Measurements from ENCODE around the gene PTPRN2. TPM values are rescaled to one million over a fixed set of nuclear protein-coding genes. Genes with fewer than 3 reads are reported as not detected.

Gene PTPRN2
- total RNA-seq, 1 donor from 2014 or later = 0.41 TPM

DNA sequence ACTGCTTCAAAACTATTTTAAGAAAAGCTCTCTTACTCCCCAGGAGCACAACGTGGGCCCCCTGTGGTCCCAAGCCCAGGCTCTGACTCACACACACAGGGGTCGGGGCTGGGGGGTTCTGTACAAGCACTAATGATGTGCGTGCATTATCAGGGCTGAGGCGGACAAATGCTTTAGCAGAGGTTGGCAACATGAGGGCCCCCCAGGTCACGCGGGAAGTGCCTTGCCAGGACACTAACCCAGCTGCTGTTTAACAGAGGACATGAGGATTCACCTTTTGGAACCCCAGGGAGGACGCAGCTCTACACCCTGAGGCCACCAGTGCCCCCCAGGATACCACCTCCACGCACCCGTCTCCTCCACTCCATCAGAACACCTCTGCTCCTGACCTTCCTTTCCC, 908.0 kb downstream of the PTPRN2 start:
- no peak for DNase-seq (ENCODE audit: low spot score)
- Mint-ChIP-seq H3K4me3 (no peak overlapping the region), H3K4me1 (ENCODE audit: low read depth) (no peaks in the 10 kb centered on the region), H3K27ac (no peak overlapping the region), H3K9me3 (no peaks in the 10 kb centered on the region), H3K36me3 (ENCODE audit: low read depth) (no peaks in the 10 kb centered on the region), H3K27me3 (ENCODE audit: insufficient read depth) (peaks cover 71% of the 10 kb centered on the region)
- intact Hi-C loops (cut with micrococcal nuclease) = no loop called here

DNA sequence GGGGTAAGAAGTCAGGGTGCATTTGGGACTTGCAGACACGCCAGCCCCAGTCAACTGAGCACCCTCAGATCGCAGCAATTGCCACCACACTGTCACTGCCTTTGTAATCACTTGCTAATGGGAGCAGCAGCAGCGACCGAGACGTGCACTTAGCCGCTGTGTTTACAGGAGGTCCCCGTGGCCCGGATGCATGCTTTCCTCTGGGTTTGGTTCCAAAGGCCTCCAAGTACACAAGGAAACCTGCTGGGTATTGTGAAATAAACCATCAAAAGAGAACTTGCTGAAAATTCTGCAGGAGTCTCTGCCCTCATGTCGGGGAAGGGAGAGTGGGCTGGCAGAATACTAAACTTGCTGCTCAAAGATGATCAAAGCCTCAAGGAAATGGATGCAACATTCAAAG, 909.1 kb downstream of the PTPRN2 start:
- Mint-ChIP-seq H3K27me3 (ENCODE audit: insufficient read depth) (peaks cover 65% of the 10 kb centered on the region), H3K4me1 (ENCODE audit: low read depth) (no peaks in the 10 kb centered on the region), H3K4me3 (no peak overlapping the region), H3K9me3 (no peaks in the 10 kb centered on the region), H3K27ac (no peak overlapping the region), H3K36me3 (ENCODE audit: low read depth) (no peaks in the 10 kb centered on the region)
- no peak for DNase-seq (ENCODE audit: low spot score)
- intact Hi-C loops (cut with micrococcal nuclease) = no loop called here

- H3K9me3 Mint-ChIP-seq = no peaks in the 10 kb centered on the region
- H3K4me1 Mint-ChIP-seq (ENCODE audit: low read depth) = no peaks in the 10 kb centered on the region
- H3K27ac Mint-ChIP-seq = no peak overlapping the region
- intact Hi-C loops (cut with micrococcal nuclease) = no loop called here
- peaks cover 49% of the 10 kb centered on the region for H3K27me3 Mint-ChIP-seq (ENCODE audit: insufficient read depth)
- DNase-seq (ENCODE audit: low spot score) = no peak
- H3K4me3 Mint-ChIP-seq = no peak overlapping the region
- no peaks in the 10 kb centered on the region for H3K36me3 Mint-ChIP-seq (ENCODE audit: low read depth)
These were observed 911.0 kb downstream of the PTPRN2 start for GRCh38 chr7:157676456-157677255.

DNA sequence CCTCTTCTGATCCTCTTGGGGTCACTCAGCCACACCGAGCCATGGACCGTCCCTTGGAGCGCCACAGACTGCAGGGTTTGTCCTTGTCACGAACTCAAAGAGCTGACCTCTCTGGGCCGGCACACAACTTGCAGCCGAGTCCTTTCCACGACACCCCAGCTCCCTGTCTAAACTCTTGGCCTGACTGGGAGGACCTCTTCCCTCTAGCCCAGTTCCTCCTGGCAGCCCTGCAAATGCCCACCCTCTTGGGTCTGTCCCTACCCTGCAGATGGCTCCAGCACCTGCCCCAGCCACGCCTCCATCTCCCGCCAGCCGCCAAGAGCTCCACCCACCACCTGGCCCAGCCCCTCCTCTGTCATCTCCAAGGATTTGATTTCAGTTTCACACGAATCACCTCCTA, 911.6 kb downstream of the PTPRN2 start:
- DNase-seq (ENCODE audit: low spot score) = no peak

DNA sequence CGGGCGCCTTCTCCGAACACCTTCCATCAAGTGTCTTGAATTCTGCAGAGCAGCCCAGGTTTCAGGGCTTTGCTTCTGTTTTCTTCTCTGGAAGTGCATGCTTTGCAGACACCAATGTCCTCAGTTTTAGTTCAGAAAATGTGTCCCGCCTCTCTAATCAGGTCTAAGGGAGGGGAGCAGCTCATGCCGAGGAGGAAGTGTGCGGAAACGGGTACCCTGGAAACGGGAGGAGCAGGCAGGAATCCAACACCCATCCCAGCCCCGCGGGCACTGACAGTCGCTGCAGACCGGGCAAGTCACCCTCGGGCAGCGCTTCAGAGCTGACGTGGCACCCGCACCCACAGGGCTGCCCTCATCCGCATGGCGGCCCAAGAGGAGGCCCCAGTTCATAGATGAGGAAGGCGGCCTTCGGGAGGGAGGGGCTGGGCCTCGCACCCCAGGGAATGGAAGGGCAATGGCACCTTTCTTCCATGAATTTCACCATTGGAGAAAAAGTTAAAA, 912.1 kb downstream of the PTPRN2 start:
- Mint-ChIP-seq H3K4me3 (no peak overlapping the region), H3K27me3 (ENCODE audit: insufficient read depth) (peaks cover 42% of the 10 kb centered on the region), H3K36me3 (ENCODE audit: low read depth) (no peaks in the 10 kb centered on the region), H3K27ac (no peak overlapping the region), H3K4me1 (ENCODE audit: low read depth) (no peaks in the 10 kb centered on the region), H3K9me3 (no peaks in the 10 kb centered on the region)
- intact Hi-C loops (cut with micrococcal nuclease) = no loop called here
- DNase-seq (ENCODE audit: low spot score) = no peak

More for the DNA sequence above, 911.6 kb downstream of the PTPRN2 start:
- Mint-ChIP-seq H3K36me3 (ENCODE audit: low read depth) (no peaks in the 10 kb centered on the region), H3K27ac (no peak overlapping the region), H3K4me3 (no peak overlapping the region), H3K9me3 (no peaks in the 10 kb centered on the region), H3K27me3 (ENCODE audit: insufficient read depth) (peaks cover 46% of the 10 kb centered on the region), H3K4me1 (ENCODE audit: low read depth) (no peaks in the 10 kb centered on the region)
- intact Hi-C loops (cut with micrococcal nuclease) = no loop called here

- intact Hi-C loops (cut with micrococcal nuclease) = no loop called here
- Mint-ChIP-seq H3K27me3 (ENCODE audit: insufficient read depth) (peaks cover 39% of the 10 kb centered on the region), H3K4me3 (no peak overlapping the region), H3K9me3 (no peaks in the 10 kb centered on the region), H3K4me1 (ENCODE audit: low read depth) (no peaks in the 10 kb centered on the region), H3K27ac (no peak overlapping the region), H3K36me3 (ENCODE audit: low read depth) (no peaks in the 10 kb centered on the region)
- DNase-seq (ENCODE audit: low spot score) = no peak
These were observed 912.8 kb downstream of the PTPRN2 start for GRCh38 chr7:157674715-157675426.

DNA sequence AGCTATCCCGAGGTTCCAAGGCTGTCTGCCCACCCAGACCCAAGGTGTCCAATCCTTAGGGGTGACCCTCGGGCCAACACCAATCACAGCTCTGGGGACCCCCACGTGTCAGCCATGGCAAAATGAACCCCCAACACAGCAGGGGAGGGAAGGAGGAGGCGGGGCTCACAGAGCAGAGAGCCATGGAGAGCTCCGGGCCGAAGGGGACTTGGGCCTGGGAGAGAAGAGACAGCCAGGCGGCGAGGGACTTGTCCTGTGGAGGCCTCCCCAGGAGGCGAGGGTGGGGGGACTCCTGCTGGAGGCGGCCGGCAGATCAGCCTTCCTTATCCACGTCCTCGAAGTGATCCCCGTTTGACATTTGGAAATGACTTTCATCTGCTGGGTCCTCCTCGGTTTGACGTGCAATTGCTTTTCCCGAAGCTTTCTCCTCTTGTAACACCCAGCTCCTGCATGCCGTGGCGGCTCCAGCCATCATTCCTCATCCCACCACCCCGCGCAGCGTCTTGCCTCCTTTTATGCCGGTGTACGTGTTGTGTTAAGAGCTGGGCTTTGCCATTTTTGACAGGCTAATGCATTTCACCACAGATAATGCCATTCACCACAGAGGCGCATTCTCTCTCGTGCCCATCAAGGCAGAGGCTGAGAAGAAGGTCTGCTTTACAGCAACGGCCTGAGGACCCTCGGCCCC, 913.5 kb downstream of the PTPRN2 start:
- Mint-ChIP-seq H3K36me3 (ENCODE audit: low read depth) (no peaks in the 10 kb centered on the region), H3K4me1 (ENCODE audit: low read depth) (no peaks in the 10 kb centered on the region), H3K27me3 (ENCODE audit: insufficient read depth) (peaks cover 36% of the 10 kb centered on the region), H3K4me3 (no peak overlapping the region), H3K27ac (no peak overlapping the region), H3K9me3 (no peaks in the 10 kb centered on the region)
- DNase-seq (ENCODE audit: low spot score) = no peak
- intact Hi-C loops (cut with micrococcal nuclease) = no loop called here

DNA sequence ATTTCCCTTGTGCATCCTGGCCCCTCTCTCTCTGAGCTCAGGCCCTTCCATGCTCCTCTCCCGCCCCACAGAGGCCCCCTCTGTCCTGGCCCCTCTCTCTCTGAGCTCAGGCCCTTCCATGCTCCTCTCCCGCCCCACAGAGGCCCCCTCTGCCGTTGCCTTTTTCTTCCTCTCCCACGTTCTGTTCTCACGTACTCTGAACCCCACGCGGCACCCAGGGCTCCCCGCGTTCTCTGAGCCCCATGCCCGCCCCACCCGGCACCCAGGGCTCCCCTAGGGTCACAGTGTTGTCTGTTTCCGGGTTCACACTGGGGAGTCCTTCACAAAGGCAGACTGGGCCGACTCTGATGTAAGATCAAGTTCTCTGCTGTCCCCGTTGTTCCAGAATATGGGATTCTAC, 914.0 kb downstream of the PTPRN2 start:
- intact Hi-C loops (cut with micrococcal nuclease) = no loop called here
- peaks cover 32% of the 10 kb centered on the region for H3K27me3 Mint-ChIP-seq (ENCODE audit: insufficient read depth)
- H3K36me3 Mint-ChIP-seq (ENCODE audit: low read depth) = no peaks in the 10 kb centered on the region
- H3K4me1 Mint-ChIP-seq (ENCODE audit: low read depth) = peaks cover 3% of the 10 kb centered on the region
- H3K9me3 Mint-ChIP-seq = no peaks in the 10 kb centered on the region
- H3K4me3 Mint-ChIP-seq = no peak overlapping the region
- DNase-seq (ENCODE audit: low spot score) = no peak
- H3K27ac Mint-ChIP-seq = no peak overlapping the region

GRCh38 chr7:157671358-157672255, 916.0 kb downstream of the PTPRN2 start:
- intact Hi-C loops (cut with micrococcal nuclease) = no loop called here
- no peak overlapping the region for H3K27ac Mint-ChIP-seq
- no peak for DNase-seq (ENCODE audit: low spot score)
- H3K4me1 Mint-ChIP-seq (ENCODE audit: low read depth) = peaks cover 8% of the 10 kb centered on the region
- H3K36me3 Mint-ChIP-seq (ENCODE audit: low read depth) = no peaks in the 10 kb centered on the region
- no peak overlapping the region for H3K4me3 Mint-ChIP-seq
- H3K27me3 Mint-ChIP-seq (ENCODE audit: insufficient read depth) = peaks cover 20% of the 10 kb centered on the region
- no peaks in the 10 kb centered on the region for H3K9me3 Mint-ChIP-seq

GRCh38 chr7:157670490-157671357, 916.9 kb downstream of the PTPRN2 start:
- Mint-ChIP-seq H3K27ac (no peak overlapping the region), H3K27me3 (ENCODE audit: insufficient read depth) (peaks cover 18% of the 10 kb centered on the region), H3K9me3 (no peaks in the 10 kb centered on the region), H3K36me3 (ENCODE audit: low read depth) (no peaks in the 10 kb centered on the region), H3K4me3 (no peak overlapping the region), H3K4me1 (ENCODE audit: low read depth) (peaks cover 8% of the 10 kb centered on the region)
- intact Hi-C loops (cut with micrococcal nuclease) = no loop called here
- no peak for DNase-seq (ENCODE audit: low spot score)

GRCh38 chr7:157669768-157670351, 917.8 kb downstream of the PTPRN2 start:
- Mint-ChIP-seq H3K4me1 (ENCODE audit: low read depth) (peaks cover 8% of the 10 kb centered on the region), H3K36me3 (ENCODE audit: low read depth) (no peaks in the 10 kb centered on the region), H3K27ac (no peak overlapping the region), H3K4me3 (no peak overlapping the region), H3K9me3 (no peaks in the 10 kb centered on the region), H3K27me3 (ENCODE audit: insufficient read depth) (peaks cover 16% of the 10 kb centered on the region)
- no peak for DNase-seq (ENCODE audit: low spot score)
- intact Hi-C loops (cut with micrococcal nuclease) = no loop called here

All from activated T-helper 1 cell treated with anti-CD3 and anti-CD28 coated beads, Interleukin-12 subunit alpha, Interleukin-12 subunit beta, Interleukin-2, Interleukin-4 antibody, amounts not matched to agents 30 ng/mL and 10 ng/mL and 1 ng/mL, durations not matched to agents 14 hours and 24 hours and 36 hours (primary cell).